Endothelial cell of umbilical vein (primary cell): ENCODE results near the gene NFATC1.

ENCODE experiments used
- EZH2 ChIP-seq: IDR thresholded peaks from 2 replicates; pipeline ENCODE4 v1.6.1; 2012; ENCODE audit warnings: borderline replicate concordance, low read depth, mild to moderate bottlenecking, moderate library complexity, low read length, inconsistent platforms; ENCODE audit not compliant: severe bottlenecking
- FOS ChIP-seq: IDR thresholded peaks from 2 replicates; pipeline ENCODE4 v1.6.1; 2011; ENCODE audit warnings: mild to moderate bottlenecking, low read length, moderate library complexity, borderline replicate concordance; ENCODE audit not compliant: insufficient read depth
- MYC ChIP-seq: IDR thresholded peaks from one replicate; pipeline ENCODE4 v1.6.1; 2011; ENCODE audit warnings: mild to moderate bottlenecking, low read depth, low read length
- POLR2A ChIP-seq: IDR thresholded peaks from 2 replicates; pipeline ENCODE4 v1.6.1; 2012; ENCODE audit warnings: low read depth, mild to moderate bottlenecking, control low read depth, low read length
- POLR2AphosphoS5 ChIP-seq: IDR thresholded peaks from 2 replicates; pipeline ENCODE4 v1.6.1; 2012; ENCODE audit warnings: low read depth, mild to moderate bottlenecking, control low read depth, low read length, moderate library complexity; ENCODE audit not compliant: insufficient read depth
- TF ChIP-seq, protein P1 (sequence below), 2 donors: IDR thresholded peaks; 1 replicate in 1 of 2; 2 replicates in 1 of 2; pipeline ENCODE4 v1.5.1; 2011; ENCODE audit warnings: low read length in 2 of 2, mild to moderate bottlenecking in 2 of 2, moderate library complexity in 2 of 2, control low read depth in 1 of 2, inconsistent platforms in 1 of 2, low read depth in 1 of 2; ENCODE audit not compliant: insufficient read depth in 1 of 2; ENCODE audit errors: extremely low read depth in 1 of 2
- TF ChIP-seq, protein P2 (sequence below): IDR thresholded peaks from 2 replicates; pipeline ENCODE4 v1.6.1; 2011; ENCODE audit not compliant: insufficient read depth, insufficient read length

- TF ChIP-seq POLR2AphosphoS5: no peak
- TF ChIP-seq, protein P1, sequence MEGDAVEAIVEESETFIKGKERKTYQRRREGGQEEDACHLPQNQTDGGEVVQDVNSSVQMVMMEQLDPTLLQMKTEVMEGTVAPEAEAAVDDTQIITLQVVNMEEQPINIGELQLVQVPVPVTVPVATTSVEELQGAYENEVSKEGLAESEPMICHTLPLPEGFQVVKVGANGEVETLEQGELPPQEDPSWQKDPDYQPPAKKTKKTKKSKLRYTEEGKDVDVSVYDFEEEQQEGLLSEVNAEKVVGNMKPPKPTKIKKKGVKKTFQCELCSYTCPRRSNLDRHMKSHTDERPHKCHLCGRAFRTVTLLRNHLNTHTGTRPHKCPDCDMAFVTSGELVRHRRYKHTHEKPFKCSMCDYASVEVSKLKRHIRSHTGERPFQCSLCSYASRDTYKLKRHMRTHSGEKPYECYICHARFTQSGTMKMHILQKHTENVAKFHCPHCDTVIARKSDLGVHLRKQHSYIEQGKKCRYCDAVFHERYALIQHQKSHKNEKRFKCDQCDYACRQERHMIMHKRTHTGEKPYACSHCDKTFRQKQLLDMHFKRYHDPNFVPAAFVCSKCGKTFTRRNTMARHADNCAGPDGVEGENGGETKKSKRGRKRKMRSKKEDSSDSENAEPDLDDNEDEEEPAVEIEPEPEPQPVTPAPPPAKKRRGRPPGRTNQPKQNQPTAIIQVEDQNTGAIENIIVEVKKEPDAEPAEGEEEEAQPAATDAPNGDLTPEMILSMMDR (IDR thresholded peaks at IDR 0.05; ENCODE audit: extremely low read depth in 1 of 2, insufficient read depth in 1 of 2, low read depth in 1 of 2, low read length in 2 of 2): no peak
- no peak for TF ChIP-seq FOS
- TF ChIP-seq, protein P2, sequence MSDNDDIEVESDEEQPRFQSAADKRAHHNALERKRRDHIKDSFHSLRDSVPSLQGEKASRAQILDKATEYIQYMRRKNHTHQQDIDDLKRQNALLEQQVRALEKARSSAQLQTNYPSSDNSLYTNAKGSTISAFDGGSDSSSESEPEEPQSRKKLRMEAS: no peak
- no peak for TF ChIP-seq MYC
- no peak for TF ChIP-seq POLR2A
- no peak for TF ChIP-seq EZH2
These were observed 71.4 kb downstream of the NFATC1 start for GRCh38 chr18:79467126-79467525.
